Measurements from ENCODE around the gene LAMA2. TPM values are rescaled to one million over a fixed set of nuclear protein-coding genes. Genes with fewer than 3 reads are reported as not detected.

The LAMA2 gene
- total RNA-seq, 1 experiment from 2014 or later = 8.2 TPM

DNA sequence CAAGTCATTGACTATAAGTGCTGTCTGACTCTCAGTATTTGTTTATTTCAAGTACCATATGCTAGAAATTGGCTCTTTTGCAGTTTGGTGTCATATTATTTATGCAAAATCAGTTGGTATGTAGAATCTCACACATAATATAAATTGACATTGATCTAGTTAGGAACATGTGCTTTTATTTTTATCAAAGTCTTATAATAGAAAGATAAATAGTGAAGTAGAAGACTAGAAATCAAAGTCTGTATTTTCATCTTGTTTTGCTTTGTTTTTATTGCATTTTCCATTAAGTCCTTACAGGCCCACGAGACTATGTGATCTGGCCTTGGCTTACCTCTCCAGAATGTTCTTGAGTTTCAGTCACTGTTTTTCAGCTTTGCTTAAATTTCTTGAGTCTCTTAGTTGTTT lies 300.3 kb downstream of the LAMA2 start:
- CTCF ChIA-PET = no interaction called here
- H2AFZ ChIP-seq (ENCODE audit: low read depth, low read length, poor library complexity, severe bottlenecking) = peak overlapping the region; percentile 94
- peak overlapping the region; percentile 48 for H3K4me2 ChIP-seq (ENCODE audit: low read length)
- no peaks in the 10 kb centered on the region for H3K27me3 ChIP-seq (ENCODE audit: insufficient read depth, low read length)
- no peaks in the 10 kb centered on the region for H3K9me3 ChIP-seq (ENCODE audit: control insufficient read depth in 1 of 2, insufficient read depth in 1 of 2, low read depth in 1 of 2, low read length in 2 of 2)
- TF ChIP-seq TCF7L2 (IDR thresholded peaks at IDR 0.05; ENCODE audit: borderline replicate concordance, extremely low read depth, insufficient read depth, insufficient read length) (no peak), POLR2A (IDR thresholded peaks at IDR 0.05; ENCODE audit: borderline replicate concordance, extremely low read depth, insufficient read depth, insufficient read length) (no peak)
- peak overlapping the region; percentile 8; the same call in 1 of the 2 replicates for H3K9ac ChIP-seq (ENCODE audit: low read length)
- peak overlapping the region; percentile 77 for H3K27ac ChIP-seq (ENCODE audit: low read depth, low read length)
- H4K20me1 ChIP-seq (ENCODE audit: insufficient read depth) = no peaks in the 10 kb centered on the region
- no peaks in the 10 kb centered on the region for H3K79me2 ChIP-seq (ENCODE audit: insufficient read depth, low read length)
- TSS peak; percentile 83 for BruUV-seq (replicated peaks)
- H3K36me3 ChIP-seq (ENCODE audit: control insufficient read depth in 1 of 2, insufficient read depth in 2 of 2, low read length in 2 of 2) = no peaks in the 10 kb centered on the region
- peaks cover 44 to 63% of the 10 kb centered on the region in 2 experiments for H3K4me1 ChIP-seq (ENCODE audit: control insufficient read depth in 1 of 2, insufficient read depth in 2 of 2, low read length in 2 of 2)
- POLR2A ChIA-PET = no interaction called here
- no peaks in the 10 kb centered on the region for H3K9me2 ChIP-seq (ENCODE audit: insufficient read depth)
- intact Hi-C loops (cut with micrococcal nuclease) = no loop called here
- DNase-seq (ENCODE audit: low read depth, low spot score) = no peak
- peak overlapping the region in 1 of 2 experiments; percentile 19; a peak in 2 of 4 replicates for H3K4me3 ChIP-seq (replicated peaks in 1 of 2; ENCODE audit: low read depth in 1 of 2, low read length in 2 of 2)
- no peak for ATAC-seq
- RAD21 ChIA-PET (ENCODE audit: low non-redundant PET in 1 of 2, low total read pairs in 2 of 2, uncharacterized antibody in 2 of 2, unreplicated experiment in 2 of 2) = no interaction called here

DNA sequence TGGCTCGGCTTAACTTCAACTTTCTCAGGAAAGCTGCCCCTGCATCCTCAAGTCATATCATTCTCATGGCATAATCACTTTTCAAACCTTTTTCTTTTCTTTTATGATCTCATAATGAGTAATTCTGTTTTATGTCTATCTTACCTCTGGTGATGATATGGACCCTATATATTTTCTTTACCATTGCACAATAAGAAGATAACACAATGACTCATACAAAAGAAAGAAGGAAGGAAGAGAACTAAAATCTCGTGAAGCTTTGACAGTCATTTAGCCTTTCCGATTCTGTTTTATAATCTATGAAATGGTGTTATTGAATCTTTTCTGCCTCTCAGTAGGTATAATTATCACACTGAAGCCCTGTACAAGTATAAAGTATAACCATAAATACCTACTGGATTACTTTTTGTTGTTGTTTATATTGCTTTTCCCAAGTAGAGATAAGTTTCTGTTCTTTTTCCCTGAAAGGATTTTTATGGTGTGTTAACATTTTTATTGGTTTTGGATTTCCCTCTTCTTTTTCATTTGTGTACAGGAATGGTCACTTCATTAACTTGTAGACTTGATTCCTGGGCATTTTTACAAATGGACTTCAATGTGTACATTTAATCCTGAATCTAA lies 300.9 kb downstream of the LAMA2 start:
- peak; percentile 46 for ATAC-seq
- Histone ChIP-seq H3K4me1 (ENCODE audit: control insufficient read depth in 1 of 2, insufficient read depth in 2 of 2, low read length in 2 of 2) (peaks cover 44 to 63% of the 10 kb centered on the region in 2 experiments), H3K27me3 (ENCODE audit: insufficient read depth, low read length) (no peaks in the 10 kb centered on the region), H3K9me2 (ENCODE audit: insufficient read depth) (no peaks in the 10 kb centered on the region), H3K27ac (ENCODE audit: low read depth, low read length) (peak overlapping the region; percentile 77), H2AFZ (ENCODE audit: low read depth, low read length, poor library complexity, severe bottlenecking) (peak overlapping the region; percentile 94), H3K4me2 (ENCODE audit: low read length) (peak overlapping the region; percentile 48), H3K9ac (ENCODE audit: low read length) (peak overlapping the region; percentile 8; the same call in 1 of the 2 replicates), H3K79me2 (ENCODE audit: insufficient read depth, low read length) (no peaks in the 10 kb centered on the region), H3K4me3 (replicated peaks in 1 of 2; ENCODE audit: low read depth in 1 of 2, low read length in 2 of 2) (peak overlapping the region in 1 of 2 experiments; percentile 19; a peak in 2 of 4 replicates), H3K36me3 (ENCODE audit: control insufficient read depth in 1 of 2, insufficient read depth in 2 of 2, low read length in 2 of 2) (no peaks in the 10 kb centered on the region), H4K20me1 (ENCODE audit: insufficient read depth) (no peaks in the 10 kb centered on the region), H3K9me3 (ENCODE audit: control insufficient read depth in 1 of 2, insufficient read depth in 1 of 2, low read depth in 1 of 2, low read length in 2 of 2) (no peaks in the 10 kb centered on the region)
- POLR2A ChIA-PET = no interaction called here
- peak; percentile 56 for DNase-seq (ENCODE audit: low read depth, low spot score)
- CTCF ChIA-PET = no interaction called here
- intact Hi-C loops (cut with micrococcal nuclease) = no loop called here
- BruUV-seq (replicated peaks) = no TSS peak
- RAD21 ChIA-PET (ENCODE audit: low non-redundant PET in 1 of 2, low total read pairs in 2 of 2, uncharacterized antibody in 2 of 2, unreplicated experiment in 2 of 2) = no interaction called here
- TF ChIP-seq CEBPB (IDR thresholded peaks at IDR 0.05; ENCODE audit: low read depth) (peak; percentile 91), EZH2 (IDR thresholded peaks at IDR 0.05) (no peak), POLR2AphosphoS5 (IDR thresholded peaks at IDR 0.05; ENCODE audit: low read depth, low read length) (no peak), RAD21 (IDR thresholded peaks at IDR 0.05; ENCODE audit: low read depth) (no peak), FOSL1 (IDR thresholded peaks at IDR 0.05; ENCODE audit: low read depth) (peak; percentile 74), POLR2A (IDR thresholded peaks at IDR 0.05; ENCODE audit: borderline replicate concordance, extremely low read depth, insufficient read depth, insufficient read length) (no peak), CBX3 (IDR thresholded peaks at IDR 0.05; ENCODE audit: low read depth) (no peak), EZH2phosphoT487 (IDR thresholded peaks at IDR 0.05; ENCODE audit: borderline replicate concordance) (no peak), ZNF274 (IDR thresholded peaks at IDR 0.05; ENCODE audit: low read depth, low read length) (no peak), SRF (IDR thresholded peaks at IDR 0.05; ENCODE audit: low read depth) (0 out of 2 replicates have a peak, but pooled peaks have one; percentile 40), EGR1 (IDR thresholded peaks at IDR 0.05; ENCODE audit: low read depth) (no peak), JUND (IDR thresholded peaks at IDR 0.05) (peak; percentile 73), ELF1 (IDR thresholded peaks at IDR 0.05; ENCODE audit: borderline replicate concordance, low read depth) (no peak)
- TF ChIP-seq, protein P1, sequence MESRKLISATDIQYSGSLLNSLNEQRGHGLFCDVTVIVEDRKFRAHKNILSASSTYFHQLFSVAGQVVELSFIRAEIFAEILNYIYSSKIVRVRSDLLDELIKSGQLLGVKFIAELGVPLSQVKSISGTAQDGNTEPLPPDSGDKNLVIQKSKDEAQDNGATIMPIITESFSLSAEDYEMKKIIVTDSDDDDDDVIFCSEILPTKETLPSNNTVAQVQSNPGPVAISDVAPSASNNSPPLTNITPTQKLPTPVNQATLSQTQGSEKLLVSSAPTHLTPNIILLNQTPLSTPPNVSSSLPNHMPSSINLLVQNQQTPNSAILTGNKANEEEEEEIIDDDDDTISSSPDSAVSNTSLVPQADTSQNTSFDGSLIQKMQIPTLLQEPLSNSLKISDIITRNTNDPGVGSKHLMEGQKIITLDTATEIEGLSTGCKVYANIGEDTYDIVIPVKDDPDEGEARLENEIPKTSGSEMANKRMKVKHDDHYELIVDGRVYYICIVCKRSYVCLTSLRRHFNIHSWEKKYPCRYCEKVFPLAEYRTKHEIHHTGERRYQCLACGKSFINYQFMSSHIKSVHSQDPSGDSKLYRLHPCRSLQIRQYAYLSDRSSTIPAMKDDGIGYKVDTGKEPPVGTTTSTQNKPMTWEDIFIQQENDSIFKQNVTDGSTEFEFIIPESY (IDR thresholded peaks at IDR 0.05; ENCODE audit: extremely low read depth, insufficient replicate concordance, low read length) = no peak
- TF ChIP-seq, protein P2, sequence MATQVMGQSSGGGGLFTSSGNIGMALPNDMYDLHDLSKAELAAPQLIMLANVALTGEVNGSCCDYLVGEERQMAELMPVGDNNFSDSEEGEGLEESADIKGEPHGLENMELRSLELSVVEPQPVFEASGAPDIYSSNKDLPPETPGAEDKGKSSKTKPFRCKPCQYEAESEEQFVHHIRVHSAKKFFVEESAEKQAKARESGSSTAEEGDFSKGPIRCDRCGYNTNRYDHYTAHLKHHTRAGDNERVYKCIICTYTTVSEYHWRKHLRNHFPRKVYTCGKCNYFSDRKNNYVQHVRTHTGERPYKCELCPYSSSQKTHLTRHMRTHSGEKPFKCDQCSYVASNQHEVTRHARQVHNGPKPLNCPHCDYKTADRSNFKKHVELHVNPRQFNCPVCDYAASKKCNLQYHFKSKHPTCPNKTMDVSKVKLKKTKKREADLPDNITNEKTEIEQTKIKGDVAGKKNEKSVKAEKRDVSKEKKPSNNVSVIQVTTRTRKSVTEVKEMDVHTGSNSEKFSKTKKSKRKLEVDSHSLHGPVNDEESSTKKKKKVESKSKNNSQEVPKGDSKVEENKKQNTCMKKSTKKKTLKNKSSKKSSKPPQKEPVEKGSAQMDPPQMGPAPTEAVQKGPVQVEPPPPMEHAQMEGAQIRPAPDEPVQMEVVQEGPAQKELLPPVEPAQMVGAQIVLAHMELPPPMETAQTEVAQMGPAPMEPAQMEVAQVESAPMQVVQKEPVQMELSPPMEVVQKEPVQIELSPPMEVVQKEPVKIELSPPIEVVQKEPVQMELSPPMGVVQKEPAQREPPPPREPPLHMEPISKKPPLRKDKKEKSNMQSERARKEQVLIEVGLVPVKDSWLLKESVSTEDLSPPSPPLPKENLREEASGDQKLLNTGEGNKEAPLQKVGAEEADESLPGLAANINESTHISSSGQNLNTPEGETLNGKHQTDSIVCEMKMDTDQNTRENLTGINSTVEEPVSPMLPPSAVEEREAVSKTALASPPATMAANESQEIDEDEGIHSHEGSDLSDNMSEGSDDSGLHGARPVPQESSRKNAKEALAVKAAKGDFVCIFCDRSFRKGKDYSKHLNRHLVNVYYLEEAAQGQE (IDR thresholded peaks at IDR 0.05; ENCODE audit: low read depth) = no peak
